HCT116 (cell line): ENCODE data around the gene CR2. TPM values are rescaled to one million over a fixed set of nuclear protein-coding genes. Genes with fewer than 3 reads are reported as not detected.

Experiments used
- ATAC-seq: fragments of 200-7000 bp; cut with Tn5 transposase; 2 replicates; pipeline ENCODE4 v1.9.1; 2020; ENCODE audit warnings: mild to moderate bottlenecking, moderate library complexity
- BruUV-seq: library from RNA; stranded (reverse); fragments of 400-500 nt; replicated peaks from 2 replicates; lab custom pipeline; 2021; lab: Mats Ljungman, UMichigan
- CTCF ChIA-PET: fragments of 300-600 bp; sonication (Branson Sonifier 250); formaldehyde crosslinking; loops from one replicate; lab custom pipeline; 2021; ENCODE audit warnings: antibody characterized with exemption; lab: Charles Lee
- POLR2A ChIA-PET: fragments of 300-600, 350-600 bp; sonication (Branson Sonifier 250); formaldehyde crosslinking; loops from one replicate; lab custom pipeline; 2021; ENCODE audit warnings: antibody characterized with exemption; lab: Charles Lee
- RAD21 ChIA-PET, 2 experiments: fragments of 300-600 bp; sonication (Branson Sonifier 250); formaldehyde crosslinking; loops; one replicate each; lab custom pipeline; 2023; ENCODE audit warnings: low total read pairs in 2 of 2; ENCODE audit not compliant: uncharacterized antibody in 2 of 2, unreplicated experiment in 2 of 2, low non-redundant PET in 1 of 2; lab: Charles Lee
- DNase-seq: peaks from one replicate; pipeline ENCODE4 v3.0.0-alpha.2; 2010; ENCODE audit warnings: low read depth, low spot score
- H2AFZ ChIP-seq: fragments of 200-600 bp; shearing (Covaris generic), sonication (generic); 2 replicates; pipeline ENCODE4 v1.6.1; 2017; ENCODE audit warnings: low read depth, mixed run types, mixed read lengths, antibody characterized with exemption, low read length; ENCODE audit not compliant: poor library complexity, severe bottlenecking
- H3K27ac ChIP-seq: 2 replicates; pipeline ENCODE4 v1.5.1; 2012; ENCODE audit warnings: low read depth, low read length
- H3K27me3 ChIP-seq: fragments of 200-600 bp; sonication (generic); 2 replicates; pipeline ENCODE4 v1.6.1; 2016; ENCODE audit warnings: mixed run types, low read length, mixed read lengths; ENCODE audit not compliant: insufficient read depth
- H3K36me3 ChIP-seq, 2 experiments: fragments of 200-500 bp in 1 of 2; fragments of 200-600 bp in 1 of 2; sonication (Bioruptor generic) in 1 of 2; sonication (generic) in 1 of 2; 2 replicates each; pipeline versions ENCODE4 v1.5.1 to v1.6.1; 2014 to 2016; ENCODE audit warnings: low read length in 2 of 2, inconsistent platforms in 1 of 2, mixed read lengths in 1 of 2, mixed run types in 1 of 2; ENCODE audit not compliant: insufficient read depth in 2 of 2, control insufficient read depth in 1 of 2
- H3K4me1 ChIP-seq, 2 experiments: fragments of 200-600 bp in 1 of 2; sonication (generic) in 1 of 2; 2 replicates each; pipeline versions ENCODE4 v1.5.1 to v1.6.1; 2012 to 2017; ENCODE audit warnings: low read length in 2 of 2, inconsistent platforms in 1 of 2, mild to moderate bottlenecking in 1 of 2, mixed read lengths in 1 of 2, mixed run types in 1 of 2, moderate library complexity in 1 of 2; ENCODE audit not compliant: insufficient read depth in 2 of 2, control insufficient read depth in 1 of 2
- H3K4me2 ChIP-seq: fragments of 200-600 bp; sonication (generic); 2 replicates; pipeline ENCODE4 v1.6.1; 2017; ENCODE audit warnings: mixed run types, low read length, mixed read lengths
- H3K4me3 ChIP-seq, 2 experiments: fragments of 200-600 bp in 1 of 2; sonication (generic) in 1 of 2; replicated peaks in 1 of 2; 2 replicates each; pipeline ENCODE4 v1.5.1; 2011 to 2016; ENCODE audit warnings: low read length in 2 of 2, control low read depth in 1 of 2, low read depth in 1 of 2, mild to moderate bottlenecking in 1 of 2, mixed read lengths in 1 of 2, mixed run types in 1 of 2
- H3K79me2 ChIP-seq: fragments of 200-600 bp; sonication (generic); 2 replicates; pipeline ENCODE4 v1.6.1; 2017; ENCODE audit warnings: mild to moderate bottlenecking, mixed run types, low read length, moderate library complexity, mixed read lengths; ENCODE audit not compliant: insufficient read depth
- H3K9ac ChIP-seq: fragments of 200-600 bp; sonication (generic); 2 replicates; pipeline ENCODE4 v1.6.1; 2016; ENCODE audit warnings: low read length, mixed read lengths
- H3K9me2 ChIP-seq: fragments of 200-600 bp; sonication (generic), shearing (Covaris generic); 2 replicates; pipeline ENCODE4 v1.6.1; 2017; ENCODE audit warnings: mixed run types, mild to moderate bottlenecking, moderate library complexity; ENCODE audit not compliant: insufficient read depth
- H3K9me3 ChIP-seq, 2 experiments: fragments of 200-500 bp in 1 of 2; fragments of 200-600 bp in 1 of 2; sonication (Bioruptor generic) in 1 of 2; sonication (generic) in 1 of 2; 2 replicates each; pipeline ENCODE4 v1.6.1; 2014 to 2017; ENCODE audit warnings: low read length in 2 of 2, mixed read lengths in 2 of 2, inconsistent platforms in 1 of 2, low read depth in 1 of 2, mild to moderate bottlenecking in 1 of 2, mixed run types in 1 of 2, moderate library complexity in 1 of 2; ENCODE audit not compliant: control insufficient read depth in 1 of 2, insufficient read depth in 1 of 2
- H4K20me1 ChIP-seq: fragments of 200-600 bp; sonication (generic), shearing (Covaris generic); 2 replicates; pipeline ENCODE4 v1.6.1; 2017; ENCODE audit warnings: mixed run types, mild to moderate bottlenecking, moderate library complexity; ENCODE audit not compliant: insufficient read depth
- CBX3 ChIP-seq: IDR thresholded peaks from 2 replicates; pipeline ENCODE4 v1.6.1; 2012; ENCODE audit warnings: low read depth
- CEBPB ChIP-seq: IDR thresholded peaks from 2 replicates; pipeline ENCODE4 v1.6.1; 2012; ENCODE audit warnings: low read depth
- EGR1 ChIP-seq: IDR thresholded peaks from 2 replicates; pipeline ENCODE4 v1.6.1; 2012; ENCODE audit warnings: low read depth
- ELF1 ChIP-seq: IDR thresholded peaks from 2 replicates; pipeline ENCODE4 v1.6.1; 2012; ENCODE audit warnings: low read depth, borderline replicate concordance
- EZH2phosphoT487 ChIP-seq: fragments of 200-600 bp; IDR thresholded peaks from 2 replicates; pipeline ENCODE4 v1.6.1; 2018; ENCODE audit warnings: antibody characterized with exemption, borderline replicate concordance
- POLR2A ChIP-seq: IDR thresholded peaks from 2 replicates; pipeline ENCODE4 v1.7.0; 2011; ENCODE audit warnings: borderline replicate concordance; ENCODE audit not compliant: insufficient read depth, insufficient read length; ENCODE audit errors: extremely low read depth
- POLR2AphosphoS5 ChIP-seq: IDR thresholded peaks from 2 replicates; pipeline ENCODE4 v1.6.1; 2011; ENCODE audit warnings: mild to moderate bottlenecking, low read depth, low read length, moderate library complexity
- RAD21 ChIP-seq: IDR thresholded peaks from 2 replicates; pipeline ENCODE4 v1.6.1; 2012; ENCODE audit warnings: low read depth, mild to moderate bottlenecking
- SRF ChIP-seq: IDR thresholded peaks from 2 replicates; pipeline ENCODE4 v1.6.1; 2012; ENCODE audit warnings: low read depth
- TCF7L2 ChIP-seq: IDR thresholded peaks from 2 replicates; pipeline ENCODE4 v1.7.0; 2011; ENCODE audit warnings: borderline replicate concordance, inconsistent platforms; ENCODE audit not compliant: insufficient read depth, insufficient read length; ENCODE audit errors: extremely low read depth
- ZFX ChIP-seq: fragments of 450-650 bp; IDR thresholded peaks from 2 replicates; pipeline ENCODE4 v1.6.1; 2017
- intact Hi-C: fragments of 100-400 bp; cut with micrococcal nuclease; formaldehyde crosslinking; loops from 2 replicates; pipeline ENCODE4 v1.10.0; 2022
- total RNA-seq: library from RNA; stranded (reverse); gene quantifications from one replicate; pipeline ENCODE4 v1.2.1, GENCODE V29; 2021; ENCODE audit not compliant: unreplicated experiment
- TF ChIP-seq, protein P1 (sequence below): IDR thresholded peaks from 2 replicates; pipeline ENCODE4 v1.6.1; 2012; ENCODE audit warnings: low read depth
- TF ChIP-seq, protein P2 (sequence below): IDR thresholded peaks from 2 replicates; pipeline ENCODE4 v1.6.1; 2012
- TF ChIP-seq, protein P3 (sequence below): IDR thresholded peaks from 2 replicates; pipeline ENCODE4 v1.6.1; 2012

The CR2 gene
- total RNA-seq, 1 experiment from 2014 or later, result 4.0 TPM

DNA sequence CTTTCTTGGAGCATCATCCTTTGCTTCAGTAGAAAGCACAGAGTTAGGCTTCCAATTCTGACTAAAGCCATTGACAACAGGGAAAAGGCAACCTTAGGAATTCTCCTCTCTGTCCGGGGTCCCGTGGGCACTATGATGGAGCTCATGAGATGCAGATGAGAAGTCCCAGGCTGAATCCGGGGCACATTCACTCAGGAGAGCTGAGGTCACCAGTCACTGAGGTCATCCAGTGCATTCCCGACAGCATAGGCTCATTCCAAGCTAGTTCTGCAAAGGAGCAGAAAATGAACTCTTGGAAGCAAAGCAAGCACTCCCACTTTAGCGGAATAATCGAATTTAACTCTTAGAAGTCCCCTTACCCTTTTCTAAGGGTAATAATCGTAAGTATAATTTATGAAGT lies 48.6 kb downstream of the CR2 start:
- CTCF ChIA-PET, result no interaction called here
- TF ChIP-seq TCF7L2 (no peak), EZH2phosphoT487 (no peak), ELF1 (no peak), SRF (no peak), EGR1 (no peak), POLR2AphosphoS5 (no peak), RAD21 (no peak), POLR2A (no peak), CEBPB (no peak), CBX3 (no peak), ZFX (no peak)
- TF ChIP-seq, protein P1, sequence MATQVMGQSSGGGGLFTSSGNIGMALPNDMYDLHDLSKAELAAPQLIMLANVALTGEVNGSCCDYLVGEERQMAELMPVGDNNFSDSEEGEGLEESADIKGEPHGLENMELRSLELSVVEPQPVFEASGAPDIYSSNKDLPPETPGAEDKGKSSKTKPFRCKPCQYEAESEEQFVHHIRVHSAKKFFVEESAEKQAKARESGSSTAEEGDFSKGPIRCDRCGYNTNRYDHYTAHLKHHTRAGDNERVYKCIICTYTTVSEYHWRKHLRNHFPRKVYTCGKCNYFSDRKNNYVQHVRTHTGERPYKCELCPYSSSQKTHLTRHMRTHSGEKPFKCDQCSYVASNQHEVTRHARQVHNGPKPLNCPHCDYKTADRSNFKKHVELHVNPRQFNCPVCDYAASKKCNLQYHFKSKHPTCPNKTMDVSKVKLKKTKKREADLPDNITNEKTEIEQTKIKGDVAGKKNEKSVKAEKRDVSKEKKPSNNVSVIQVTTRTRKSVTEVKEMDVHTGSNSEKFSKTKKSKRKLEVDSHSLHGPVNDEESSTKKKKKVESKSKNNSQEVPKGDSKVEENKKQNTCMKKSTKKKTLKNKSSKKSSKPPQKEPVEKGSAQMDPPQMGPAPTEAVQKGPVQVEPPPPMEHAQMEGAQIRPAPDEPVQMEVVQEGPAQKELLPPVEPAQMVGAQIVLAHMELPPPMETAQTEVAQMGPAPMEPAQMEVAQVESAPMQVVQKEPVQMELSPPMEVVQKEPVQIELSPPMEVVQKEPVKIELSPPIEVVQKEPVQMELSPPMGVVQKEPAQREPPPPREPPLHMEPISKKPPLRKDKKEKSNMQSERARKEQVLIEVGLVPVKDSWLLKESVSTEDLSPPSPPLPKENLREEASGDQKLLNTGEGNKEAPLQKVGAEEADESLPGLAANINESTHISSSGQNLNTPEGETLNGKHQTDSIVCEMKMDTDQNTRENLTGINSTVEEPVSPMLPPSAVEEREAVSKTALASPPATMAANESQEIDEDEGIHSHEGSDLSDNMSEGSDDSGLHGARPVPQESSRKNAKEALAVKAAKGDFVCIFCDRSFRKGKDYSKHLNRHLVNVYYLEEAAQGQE, result no peak
- TF ChIP-seq, protein P2, sequence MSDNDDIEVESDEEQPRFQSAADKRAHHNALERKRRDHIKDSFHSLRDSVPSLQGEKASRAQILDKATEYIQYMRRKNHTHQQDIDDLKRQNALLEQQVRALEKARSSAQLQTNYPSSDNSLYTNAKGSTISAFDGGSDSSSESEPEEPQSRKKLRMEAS, result no peak
- TF ChIP-seq, protein P3, sequence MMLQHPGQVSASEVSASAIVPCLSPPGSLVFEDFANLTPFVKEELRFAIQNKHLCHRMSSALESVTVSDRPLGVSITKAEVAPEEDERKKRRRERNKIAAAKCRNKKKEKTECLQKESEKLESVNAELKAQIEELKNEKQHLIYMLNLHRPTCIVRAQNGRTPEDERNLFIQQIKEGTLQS, result no peak
- Histone ChIP-seq H3K27me3 (peaks cover 5% of the 10 kb centered on the region; the same call in 1 of the 2 replicates), H3K27ac (no peak overlapping the region), H3K9me3 (no peaks in the 10 kb centered on the region), H3K36me3 (no peaks in the 10 kb centered on the region), H3K4me2 (no peak overlapping the region), H3K4me3 (no peak overlapping the region), H2AFZ (no peak overlapping the region), H3K79me2 (no peaks in the 10 kb centered on the region), H3K9ac (no peak overlapping the region), H3K9me2 (no peaks in the 10 kb centered on the region), H4K20me1 (no peaks in the 10 kb centered on the region), H3K4me1 (no peaks in the 10 kb centered on the region)
- DNase-seq, result no peak
- no peak for ATAC-seq
- POLR2A ChIA-PET, result no interaction called here
- intact Hi-C loops, result no loop called here
- BruUV-seq, result no TSS peak
- RAD21 ChIA-PET, result no interaction called here
